Ishikawa (cell line): ENCODE results near the gene SLC25A18.

Source experiments
- EP300 ChIP-seq: IDR thresholded peaks from 2 replicates; pipeline ENCODE4 v1.6.1; 2012; ENCODE audit warnings: borderline replicate concordance
- FOXM1 ChIP-seq: IDR thresholded peaks from 2 replicates; pipeline ENCODE4 v1.6.1; 2012; ENCODE audit warnings: low read depth, borderline replicate concordance
- RAD21 ChIP-seq: IDR thresholded peaks from 2 replicates; pipeline ENCODE4 v1.6.1; 2012; ENCODE audit warnings: low read depth
- TAF1 ChIP-seq: IDR thresholded peaks from 2 replicates; pipeline ENCODE4 v1.6.1; 2012; ENCODE audit warnings: low read depth, mild to moderate bottlenecking
- USF1 ChIP-seq: IDR thresholded peaks from 2 replicates; pipeline ENCODE4 v1.6.1; 2012
- YY1 ChIP-seq: IDR thresholded peaks from 2 replicates; pipeline ENCODE4 v1.6.1; 2012; ENCODE audit warnings: low read depth
- TF ChIP-seq, protein P1 (sequence below): IDR thresholded peaks from 2 replicates; pipeline ENCODE4 v1.6.1; 2012
- TF ChIP-seq, protein P2 (sequence below): IDR thresholded peaks from 2 replicates; pipeline ENCODE4 v1.6.1; 2012; ENCODE audit warnings: low read depth, mild to moderate bottlenecking

- TF ChIP-seq YY1 (no peak), USF1 (no peak), TAF1 (no peak), EP300 (no peak), FOXM1 (no peak), RAD21 (no peak)
- TF ChIP-seq, protein P1, sequence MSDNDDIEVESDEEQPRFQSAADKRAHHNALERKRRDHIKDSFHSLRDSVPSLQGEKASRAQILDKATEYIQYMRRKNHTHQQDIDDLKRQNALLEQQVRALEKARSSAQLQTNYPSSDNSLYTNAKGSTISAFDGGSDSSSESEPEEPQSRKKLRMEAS, result no peak
- TF ChIP-seq, protein P2, sequence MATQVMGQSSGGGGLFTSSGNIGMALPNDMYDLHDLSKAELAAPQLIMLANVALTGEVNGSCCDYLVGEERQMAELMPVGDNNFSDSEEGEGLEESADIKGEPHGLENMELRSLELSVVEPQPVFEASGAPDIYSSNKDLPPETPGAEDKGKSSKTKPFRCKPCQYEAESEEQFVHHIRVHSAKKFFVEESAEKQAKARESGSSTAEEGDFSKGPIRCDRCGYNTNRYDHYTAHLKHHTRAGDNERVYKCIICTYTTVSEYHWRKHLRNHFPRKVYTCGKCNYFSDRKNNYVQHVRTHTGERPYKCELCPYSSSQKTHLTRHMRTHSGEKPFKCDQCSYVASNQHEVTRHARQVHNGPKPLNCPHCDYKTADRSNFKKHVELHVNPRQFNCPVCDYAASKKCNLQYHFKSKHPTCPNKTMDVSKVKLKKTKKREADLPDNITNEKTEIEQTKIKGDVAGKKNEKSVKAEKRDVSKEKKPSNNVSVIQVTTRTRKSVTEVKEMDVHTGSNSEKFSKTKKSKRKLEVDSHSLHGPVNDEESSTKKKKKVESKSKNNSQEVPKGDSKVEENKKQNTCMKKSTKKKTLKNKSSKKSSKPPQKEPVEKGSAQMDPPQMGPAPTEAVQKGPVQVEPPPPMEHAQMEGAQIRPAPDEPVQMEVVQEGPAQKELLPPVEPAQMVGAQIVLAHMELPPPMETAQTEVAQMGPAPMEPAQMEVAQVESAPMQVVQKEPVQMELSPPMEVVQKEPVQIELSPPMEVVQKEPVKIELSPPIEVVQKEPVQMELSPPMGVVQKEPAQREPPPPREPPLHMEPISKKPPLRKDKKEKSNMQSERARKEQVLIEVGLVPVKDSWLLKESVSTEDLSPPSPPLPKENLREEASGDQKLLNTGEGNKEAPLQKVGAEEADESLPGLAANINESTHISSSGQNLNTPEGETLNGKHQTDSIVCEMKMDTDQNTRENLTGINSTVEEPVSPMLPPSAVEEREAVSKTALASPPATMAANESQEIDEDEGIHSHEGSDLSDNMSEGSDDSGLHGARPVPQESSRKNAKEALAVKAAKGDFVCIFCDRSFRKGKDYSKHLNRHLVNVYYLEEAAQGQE, result no peak
Measured at GRCh38 chr22:17633998-17634323, 70.7 kb downstream of the SLC25A18 start.
